GM21786 (cell line): ENCODE measurements around the gene SAMD13.
"Not testable (repeated sequence)": the region's sequence is repeated elsewhere in the genome, so short reads cannot be mapped to it uniquely, and the experiment has no call there.

Source experiments
- ATAC-seq: cut with Tn5 transposase; IDR thresholded peaks from one replicate; pipeline ENCODE4 v1.9.1; 2021; ENCODE audit not compliant: unreplicated experiment

SAMD13 gene

DNA sequence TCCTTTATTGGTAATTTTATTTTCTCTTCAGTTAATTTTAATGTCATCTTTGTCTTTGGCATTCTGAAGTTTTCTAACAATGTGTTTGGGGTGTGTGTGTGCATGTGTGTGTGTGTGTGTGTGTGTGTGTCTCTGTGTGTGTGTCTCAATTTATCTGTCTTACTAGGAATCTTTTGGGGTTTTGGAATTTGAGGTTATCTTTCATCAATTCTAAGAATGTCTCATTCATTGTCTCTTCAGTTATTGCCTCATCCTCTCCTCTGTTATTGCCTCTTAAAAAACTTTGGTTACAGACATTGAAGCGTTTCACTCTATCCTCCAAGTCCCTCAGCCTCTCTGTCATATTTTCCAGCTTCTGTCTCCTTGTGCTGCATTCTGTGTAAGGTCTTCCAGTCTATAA, 18.1 kb upstream of the SAMD13 start:
- no peak for ATAC-seq

DNA sequence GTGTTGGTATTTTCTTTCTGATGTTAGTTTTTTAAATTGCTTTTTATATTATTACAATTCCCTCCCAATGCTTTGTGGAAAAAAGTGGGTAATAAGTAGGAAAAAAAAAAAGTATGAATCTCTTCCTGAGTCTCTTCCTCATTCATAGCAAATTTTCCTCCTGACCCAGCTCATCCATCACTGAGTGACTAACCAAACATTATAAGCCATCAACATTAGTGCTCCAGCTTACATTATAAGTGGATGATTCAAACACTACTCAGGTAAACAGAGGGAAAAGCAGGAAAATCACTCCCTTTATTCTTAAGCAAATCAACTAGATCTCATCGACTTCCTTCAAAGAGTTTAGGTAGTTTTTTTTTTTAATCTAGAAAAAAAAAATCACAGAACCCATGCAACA, 15.4 kb upstream of the SAMD13 start:
- no peak for ATAC-seq

- ATAC-seq = not testable (repeated sequence)
Measured at GRCh38 chr1:84287389-84287788, 14.1 kb upstream of the SAMD13 start.

- ATAC-seq = no peak
Measured at GRCh38 chr1:84289169-84289785, 12.2 kb upstream of the SAMD13 start.

DNA sequence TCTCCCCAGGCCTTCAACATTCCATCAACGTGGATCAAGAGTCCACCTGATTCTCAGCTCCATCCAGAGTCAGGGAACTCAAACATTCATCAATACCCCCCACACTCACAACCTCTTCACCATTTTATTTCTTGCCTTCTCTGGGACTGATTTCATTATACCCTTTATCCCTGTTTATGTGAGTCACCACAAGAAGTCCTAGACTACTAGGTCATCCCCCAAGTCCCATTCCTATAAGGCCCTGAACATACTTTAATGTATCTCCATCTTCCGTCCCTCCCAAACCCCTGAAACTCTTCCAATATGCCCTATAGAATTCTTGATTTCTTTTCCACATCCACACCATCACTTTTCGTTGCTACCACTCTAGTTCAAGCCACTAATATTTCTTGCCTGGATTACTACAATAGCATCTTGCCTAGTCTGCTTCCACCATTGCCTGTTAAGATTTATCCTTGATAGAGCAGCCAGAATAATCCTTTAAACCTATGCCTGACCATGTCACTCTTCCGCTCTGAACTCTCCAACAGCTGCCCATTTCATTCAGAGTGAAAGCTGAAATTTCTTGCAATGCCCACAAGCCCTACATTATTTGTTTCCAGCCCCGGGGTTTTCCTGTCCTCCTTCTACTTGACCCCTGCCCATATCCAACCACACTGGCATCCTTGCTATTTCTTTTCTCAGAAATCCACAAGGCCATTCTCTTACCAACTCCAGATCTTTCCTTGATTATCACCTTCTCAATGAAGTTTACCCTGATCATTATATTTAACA, 9.4 kb upstream of the SAMD13 start:
- no peak for ATAC-seq

DNA sequence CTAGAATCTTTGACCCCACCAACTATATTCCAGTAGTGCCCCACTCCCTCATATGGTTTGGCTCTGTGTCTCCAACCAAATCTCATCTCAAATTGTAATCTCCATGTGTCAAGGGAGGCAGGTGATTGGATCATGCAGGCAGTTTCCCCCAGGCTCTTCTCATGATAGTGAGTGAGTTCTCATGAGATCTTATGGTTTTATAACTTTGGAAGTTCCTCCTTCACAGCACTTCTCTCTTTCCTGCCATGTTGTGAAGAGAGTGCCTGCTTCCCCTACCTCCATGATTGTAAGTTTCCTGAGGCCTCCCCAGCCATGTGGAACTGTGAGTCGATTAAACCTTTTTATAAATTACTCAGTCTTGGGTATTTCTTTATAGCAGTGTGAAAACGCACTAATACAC, 7.7 kb upstream of the SAMD13 start:
- ATAC-seq = no peak

DNA sequence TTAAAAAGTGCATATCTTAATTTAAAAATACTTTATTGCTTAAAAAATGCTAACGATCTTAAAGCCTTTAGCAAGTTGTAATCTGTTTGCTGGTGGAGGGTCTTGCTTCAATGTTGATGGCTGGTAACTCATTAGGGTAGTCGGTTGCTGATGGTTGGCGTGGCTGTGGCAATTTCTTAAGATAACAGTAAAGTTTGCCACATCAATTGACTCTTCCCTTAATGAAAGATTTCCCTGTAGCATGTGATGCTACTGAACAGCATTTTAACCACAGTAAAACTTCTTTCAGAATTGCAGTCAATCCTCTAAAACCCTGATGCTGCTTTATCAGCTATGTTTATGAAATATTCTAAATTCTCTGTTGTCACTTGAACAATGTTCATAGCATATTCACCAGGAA, 6.8 kb upstream of the SAMD13 start:
- ATAC-seq = no peak

DNA sequence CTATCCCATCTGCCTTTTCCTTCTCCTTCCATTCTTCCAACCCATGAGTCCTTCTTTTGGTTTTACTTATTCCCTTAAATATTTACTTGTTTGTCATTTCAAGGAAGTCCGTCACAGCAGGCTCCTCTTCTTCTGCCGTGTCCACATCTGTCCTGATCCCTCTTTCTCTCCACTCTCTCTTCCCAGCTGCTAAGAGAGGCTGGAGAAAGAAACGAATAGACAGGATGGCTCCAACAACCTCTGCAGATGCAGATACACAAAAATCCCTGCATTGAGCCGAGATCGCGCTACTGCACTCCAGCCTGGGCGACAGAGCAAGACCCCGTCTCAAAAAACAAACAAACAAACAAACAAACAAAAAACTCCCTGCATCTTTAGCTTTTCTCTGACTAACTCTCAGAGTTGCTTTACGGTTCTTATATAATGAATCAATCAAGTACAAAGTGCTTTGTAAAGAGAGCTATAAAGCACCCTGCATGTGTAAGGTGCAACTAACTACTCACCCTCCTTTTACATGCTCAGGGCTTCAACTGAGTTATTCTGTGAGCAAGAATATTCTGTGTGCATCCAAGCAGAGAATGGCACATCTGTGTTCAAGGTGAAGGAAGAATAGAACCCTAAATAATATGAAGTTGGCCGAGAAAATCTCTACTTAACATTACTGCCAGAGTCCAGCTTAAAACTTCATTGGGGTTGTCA, 3.8 kb upstream of the SAMD13 start:
- no peak for ATAC-seq

- peak; percentile 63 for ATAC-seq
Measured at GRCh38 chr1:84298328-84298683, 3.2 kb upstream of the SAMD13 start.

DNA sequence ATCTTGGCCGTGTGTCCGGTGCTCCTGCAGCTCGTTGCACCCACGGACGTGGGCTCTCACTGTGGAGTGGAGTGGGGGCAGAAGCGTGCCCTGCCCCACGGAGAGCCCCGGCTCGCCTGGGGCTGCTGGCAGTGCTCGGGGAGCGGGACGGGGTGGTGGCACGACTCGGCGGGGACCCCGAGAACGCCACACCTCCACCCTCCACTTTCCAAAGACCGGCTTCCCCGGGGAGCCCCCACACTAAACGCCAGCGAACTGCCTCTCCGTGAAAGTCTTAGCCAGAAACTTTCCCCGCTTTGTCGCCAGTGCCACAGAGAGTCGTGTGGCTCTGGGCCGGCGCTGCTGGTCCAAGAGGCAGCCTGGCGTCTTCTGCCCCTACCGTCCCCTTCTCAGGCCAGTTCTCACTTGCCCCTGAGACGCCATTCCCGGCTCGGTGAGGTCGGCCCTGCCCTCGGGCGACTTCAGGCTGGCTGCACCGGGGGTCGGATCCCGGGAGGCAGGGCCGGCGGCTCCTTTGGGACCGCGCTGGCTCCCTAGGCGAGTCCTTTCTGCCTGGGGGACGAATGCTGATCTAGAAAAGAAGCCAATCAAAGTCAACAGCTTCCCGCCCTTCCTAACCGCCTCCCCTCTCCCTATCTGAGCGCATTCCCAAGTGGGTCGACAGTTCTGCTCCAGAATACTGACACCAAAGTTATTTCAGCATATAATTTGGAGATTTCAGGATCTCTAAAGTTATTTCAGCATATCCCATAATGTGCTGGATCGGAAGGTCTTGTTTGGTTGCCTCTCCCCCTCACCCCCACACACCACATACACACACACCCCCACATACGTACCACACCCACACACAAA, 2.6 kb upstream of the SAMD13 start:
- ATAC-seq = peak; percentile 30

GRCh38 chr1:84299536-84300170, 1.9 kb upstream of the SAMD13 start:
- ATAC-seq = no peak

GRCh38 chr1:84300501-84300900, 1.0 kb upstream of the SAMD13 start:
- ATAC-seq = no peak

- no peak for ATAC-seq
Measured at GRCh38 chr1:84301785-84302385, 377 bp downstream of the SAMD13 start.

DNA sequence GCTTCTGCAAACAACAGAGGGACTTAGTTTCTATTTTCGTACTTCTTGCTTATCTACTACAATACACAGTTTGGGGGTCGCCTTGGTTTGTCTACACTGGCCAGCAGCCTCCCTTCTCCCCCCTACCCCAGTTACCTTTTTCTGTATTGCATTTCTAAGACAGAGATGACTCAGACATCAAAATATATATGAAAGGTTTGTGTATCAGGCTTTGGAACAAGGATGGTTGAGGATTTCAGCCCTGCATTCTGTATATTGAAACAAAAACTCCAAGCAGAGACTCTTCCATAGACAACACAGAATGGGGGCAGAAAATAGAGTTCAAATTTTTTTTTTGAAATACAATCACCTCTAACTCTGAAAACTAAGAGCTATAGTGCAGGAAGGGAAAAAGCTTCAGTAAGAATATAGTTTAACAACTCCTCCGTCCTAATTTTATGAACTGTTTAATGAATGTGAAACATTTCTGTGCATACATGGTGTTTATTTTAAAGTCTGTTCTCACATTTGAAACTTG, 1.9 kb downstream of the SAMD13 start:
- ATAC-seq = no peak

- no peak for ATAC-seq
Measured at GRCh38 chr1:84307398-84307797, 5.9 kb downstream of the SAMD13 start.

DNA sequence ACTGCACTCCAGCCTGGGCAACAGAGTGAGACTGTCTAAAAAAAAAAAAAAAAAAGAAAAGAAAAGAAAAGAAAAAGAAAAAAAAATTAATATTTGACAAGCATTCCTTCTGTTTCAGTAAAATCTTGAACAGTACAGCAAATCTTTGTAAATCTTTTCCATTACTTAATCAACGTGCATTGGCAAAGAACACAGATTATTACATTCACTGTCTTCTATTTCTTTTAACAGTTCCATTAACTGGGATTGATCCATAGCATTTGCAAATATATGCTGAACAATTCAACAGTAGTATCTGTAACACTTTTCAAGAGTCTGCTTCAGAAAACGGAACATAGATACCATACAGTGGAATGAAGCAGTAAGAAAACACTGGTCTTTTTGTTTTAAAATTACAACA, 9.8 kb downstream of the SAMD13 start:
- no peak for ATAC-seq

DNA sequence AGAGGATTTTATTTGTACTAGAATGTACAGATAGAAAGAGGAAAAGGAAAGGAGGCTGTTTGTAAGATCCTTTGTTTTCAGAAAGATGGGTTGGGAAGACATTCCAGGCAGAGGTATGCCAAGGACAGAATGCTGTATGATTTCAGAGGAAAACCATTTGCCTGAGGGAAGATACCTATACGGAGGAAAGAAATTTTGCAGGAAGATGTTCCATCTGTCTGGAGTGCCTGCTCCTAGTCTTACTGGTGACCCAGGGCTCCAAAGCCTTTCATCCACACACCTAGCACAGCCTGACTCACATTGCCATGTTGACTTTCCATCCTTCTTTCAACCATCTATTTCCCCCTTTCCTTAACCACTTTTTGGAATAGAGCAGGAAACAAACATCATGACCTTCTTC, 18.2 kb downstream of the SAMD13 start:
- ATAC-seq = no peak

DNA sequence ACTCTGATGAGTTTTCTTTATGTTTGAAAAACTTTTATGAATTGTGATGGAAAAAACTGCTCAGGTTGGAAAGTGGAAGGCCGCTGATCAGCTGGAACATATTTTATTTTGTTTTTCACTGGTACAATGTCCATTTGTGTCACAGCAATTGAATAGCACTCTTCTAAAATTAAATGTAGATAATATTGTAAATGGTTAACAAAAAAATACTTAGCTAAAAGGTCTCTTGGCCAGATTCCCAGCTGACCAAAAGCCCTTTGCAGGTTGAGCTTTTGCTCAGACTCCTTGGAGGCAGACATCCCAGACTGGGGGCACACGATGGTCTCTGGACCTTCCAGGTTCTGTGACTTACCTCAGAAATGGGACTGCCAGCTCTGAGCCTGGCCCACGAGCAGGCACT, 26.3 kb downstream of the SAMD13 start:
- no peak for ATAC-seq

DNA sequence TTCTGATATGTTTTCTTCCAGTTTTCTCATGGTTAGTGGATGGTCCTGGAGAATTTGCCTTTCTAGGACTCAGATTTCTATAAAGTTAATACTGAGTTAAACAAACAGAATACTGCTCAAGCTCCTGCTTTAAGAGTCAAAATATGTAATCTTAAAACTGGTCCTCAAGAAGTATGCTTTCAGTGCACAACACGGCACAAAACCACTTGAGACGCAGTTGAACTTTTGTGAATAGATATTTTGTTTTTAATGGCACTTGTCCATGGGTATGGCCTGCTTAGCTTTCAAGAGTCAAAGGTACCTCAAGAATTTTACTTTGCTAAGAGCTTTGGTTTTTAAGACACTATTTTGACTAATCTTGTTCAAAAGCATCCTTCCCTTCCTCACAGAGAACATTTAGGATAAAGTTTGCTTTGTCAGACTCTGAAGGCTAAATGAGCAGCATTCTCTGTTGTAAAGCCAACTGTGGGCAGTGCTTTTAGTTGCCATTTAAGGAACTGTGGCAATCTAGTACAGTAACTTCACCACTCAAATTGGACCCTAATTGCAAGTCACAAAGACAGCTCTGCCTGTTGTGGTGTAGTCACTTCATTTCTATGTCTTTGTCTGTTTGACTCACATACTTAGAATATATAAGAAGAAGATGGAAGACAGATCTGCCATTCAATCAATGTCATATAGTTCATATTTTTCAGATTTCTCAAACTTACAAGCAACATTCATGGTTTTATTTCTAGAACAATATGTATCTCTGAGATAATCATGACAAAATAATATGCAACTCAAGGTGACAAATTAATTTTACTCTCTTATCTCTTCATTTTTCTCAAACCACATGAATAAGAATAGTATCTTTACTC, 28.8 kb downstream of the SAMD13 start:
- no peak for ATAC-seq
